ENCODE data around the gene F7.
"Not testable (repeated sequence)": the region's sequence is repeated elsewhere in the genome, so short reads cannot be mapped to it uniquely, and the experiment has no call there.

DNA sequence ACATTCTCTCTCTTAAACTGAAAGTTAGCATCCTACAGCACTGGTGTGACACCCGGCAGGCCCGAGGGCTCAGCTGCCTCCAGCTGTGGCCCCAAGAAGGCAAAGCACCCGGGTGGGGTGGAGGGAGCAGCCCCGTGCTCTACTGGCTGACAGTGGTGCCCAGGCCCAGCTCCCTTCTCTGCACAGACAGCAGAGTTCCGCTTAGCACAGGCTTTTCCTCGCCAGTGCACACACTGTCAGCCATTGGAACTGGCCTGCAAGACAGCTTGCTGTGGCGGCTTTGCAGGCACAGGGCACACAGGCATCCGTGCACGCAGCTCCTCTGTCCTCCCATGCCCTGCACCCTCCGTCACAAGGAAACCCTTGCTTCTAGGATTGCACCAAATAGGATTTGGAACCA is 3.3 kb upstream of the F7 start:
- TF ChIP-seq, protein P1, sequence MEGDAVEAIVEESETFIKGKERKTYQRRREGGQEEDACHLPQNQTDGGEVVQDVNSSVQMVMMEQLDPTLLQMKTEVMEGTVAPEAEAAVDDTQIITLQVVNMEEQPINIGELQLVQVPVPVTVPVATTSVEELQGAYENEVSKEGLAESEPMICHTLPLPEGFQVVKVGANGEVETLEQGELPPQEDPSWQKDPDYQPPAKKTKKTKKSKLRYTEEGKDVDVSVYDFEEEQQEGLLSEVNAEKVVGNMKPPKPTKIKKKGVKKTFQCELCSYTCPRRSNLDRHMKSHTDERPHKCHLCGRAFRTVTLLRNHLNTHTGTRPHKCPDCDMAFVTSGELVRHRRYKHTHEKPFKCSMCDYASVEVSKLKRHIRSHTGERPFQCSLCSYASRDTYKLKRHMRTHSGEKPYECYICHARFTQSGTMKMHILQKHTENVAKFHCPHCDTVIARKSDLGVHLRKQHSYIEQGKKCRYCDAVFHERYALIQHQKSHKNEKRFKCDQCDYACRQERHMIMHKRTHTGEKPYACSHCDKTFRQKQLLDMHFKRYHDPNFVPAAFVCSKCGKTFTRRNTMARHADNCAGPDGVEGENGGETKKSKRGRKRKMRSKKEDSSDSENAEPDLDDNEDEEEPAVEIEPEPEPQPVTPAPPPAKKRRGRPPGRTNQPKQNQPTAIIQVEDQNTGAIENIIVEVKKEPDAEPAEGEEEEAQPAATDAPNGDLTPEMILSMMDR (IDR thresholded peaks at IDR 0.05): not testable (repeated sequence)
- TF ChIP-seq ESRRA (CRISPR knock-in tag; IDR thresholded peaks at IDR 0.05; ENCODE audit: borderline replicate concordance); AFF4 (CRISPR knock-in tag; IDR thresholded peaks at IDR 0.05; ENCODE audit: borderline replicate concordance); ATF2 (CRISPR knock-in tag; IDR thresholded peaks at IDR 0.05; ENCODE audit: borderline replicate concordance, low read depth); MAX (CRISPR knock-in tag; IDR thresholded peaks at IDR 0.05); HMGXB4 (CRISPR knock-in tag; IDR thresholded peaks at IDR 0.05); ZNF232 (CRISPR knock-in tag; IDR thresholded peaks at IDR 0.05); NR1H2 (CRISPR knock-in tag; IDR thresholded peaks at IDR 0.05); KAT7 (CRISPR knock-in tag; IDR thresholded peaks at IDR 0.05; ENCODE audit: borderline replicate concordance); JUN (CRISPR knock-in tag; IDR thresholded peaks at IDR 0.05); ZNF396 (CRISPR knock-in tag; IDR thresholded peaks at IDR 0.05; ENCODE audit: borderline replicate concordance); HMGA2 (CRISPR knock-in tag; IDR thresholded peaks at IDR 0.05): not testable (repeated sequence)
- TF ChIP-seq, protein P2, sequence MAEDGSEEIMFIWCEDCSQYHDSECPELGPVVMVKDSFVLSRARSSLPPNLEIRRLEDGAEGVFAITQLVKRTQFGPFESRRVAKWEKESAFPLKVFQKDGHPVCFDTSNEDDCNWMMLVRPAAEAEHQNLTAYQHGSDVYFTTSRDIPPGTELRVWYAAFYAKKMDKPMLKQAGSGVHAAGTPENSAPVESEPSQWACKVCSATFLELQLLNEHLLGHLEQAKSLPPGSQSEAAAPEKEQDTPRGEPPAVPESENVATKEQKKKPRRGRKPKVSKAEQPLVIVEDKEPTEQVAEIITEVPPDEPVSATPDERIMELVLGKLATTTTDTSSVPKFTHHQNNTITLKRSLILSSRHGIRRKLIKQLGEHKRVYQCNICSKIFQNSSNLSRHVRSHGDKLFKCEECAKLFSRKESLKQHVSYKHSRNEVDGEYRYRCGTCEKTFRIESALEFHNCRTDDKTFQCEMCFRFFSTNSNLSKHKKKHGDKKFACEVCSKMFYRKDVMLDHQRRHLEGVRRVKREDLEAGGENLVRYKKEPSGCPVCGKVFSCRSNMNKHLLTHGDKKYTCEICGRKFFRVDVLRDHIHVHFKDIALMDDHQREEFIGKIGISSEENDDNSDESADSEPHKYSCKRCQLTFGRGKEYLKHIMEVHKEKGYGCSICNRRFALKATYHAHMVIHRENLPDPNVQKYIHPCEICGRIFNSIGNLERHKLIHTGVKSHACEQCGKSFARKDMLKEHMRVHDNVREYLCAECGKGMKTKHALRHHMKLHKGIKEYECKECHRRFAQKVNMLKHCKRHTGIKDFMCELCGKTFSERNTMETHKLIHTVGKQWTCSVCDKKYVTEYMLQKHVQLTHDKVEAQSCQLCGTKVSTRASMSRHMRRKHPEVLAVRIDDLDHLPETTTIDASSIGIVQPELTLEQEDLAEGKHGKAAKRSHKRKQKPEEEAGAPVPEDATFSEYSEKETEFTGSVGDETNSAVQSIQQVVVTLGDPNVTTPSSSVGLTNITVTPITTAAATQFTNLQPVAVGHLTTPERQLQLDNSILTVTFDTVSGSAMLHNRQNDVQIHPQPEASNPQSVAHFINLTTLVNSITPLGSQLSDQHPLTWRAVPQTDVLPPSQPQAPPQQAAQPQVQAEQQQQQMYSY (CRISPR knock-in tag; IDR thresholded peaks at IDR 0.05): not testable (repeated sequence)
- TF ChIP-seq, protein P3, sequence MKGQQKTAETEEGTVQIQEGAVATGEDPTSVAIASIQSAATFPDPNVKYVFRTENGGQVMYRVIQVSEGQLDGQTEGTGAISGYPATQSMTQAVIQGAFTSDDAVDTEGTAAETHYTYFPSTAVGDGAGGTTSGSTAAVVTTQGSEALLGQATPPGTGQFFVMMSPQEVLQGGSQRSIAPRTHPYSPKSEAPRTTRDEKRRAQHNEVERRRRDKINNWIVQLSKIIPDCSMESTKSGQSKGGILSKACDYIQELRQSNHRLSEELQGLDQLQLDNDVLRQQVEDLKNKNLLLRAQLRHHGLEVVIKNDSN (CRISPR knock-in tag; IDR thresholded peaks at IDR 0.05): not testable (repeated sequence)

Measured in WTC11 (cell line).